Lower lobe of right lung (tissue), 2 donors: ENCODE measurements around the gene AKAP3. TPM values are rescaled to one million over a fixed set of nuclear protein-coding genes. Genes with fewer than 3 reads are reported as not detected.

Experiments
- ATAC-seq, 2 donors: fragments of 200-7000 bp; cut with Tn5 transposase; one replicate each; pipeline ENCODE4 v1.9.1; 2020 to 2022; ENCODE audit warnings: mild to moderate bottlenecking in 2 of 2, moderate library complexity in 2 of 2
- DNase-seq: peaks from one replicate; pipeline ENCODE4 v3.0.0-alpha.2; 2020
- H3K27ac ChIP-seq: fragments of 200-600 bp; one replicate; pipeline ENCODE4 v1.8.0; 2022
- H3K27me3 ChIP-seq: fragments of 200-600 bp; one replicate; pipeline ENCODE4 v1.8.0; 2022; ENCODE audit warnings: low read depth
- H3K36me3 ChIP-seq: fragments of 200-600 bp; one replicate; pipeline ENCODE4 v1.8.0; 2022; ENCODE audit warnings: mild to moderate bottlenecking
- H3K4me1 ChIP-seq: fragments of 200-600 bp; one replicate; pipeline ENCODE4 v1.8.0; 2022
- H3K4me3 ChIP-seq: fragments of 200-600 bp; one replicate; pipeline ENCODE4 v1.8.0; 2022; ENCODE audit warnings: mild to moderate bottlenecking
- H3K9me3 ChIP-seq: fragments of 200-600 bp; one replicate; pipeline ENCODE4 v1.8.0; 2022
- CTCF ChIP-seq: fragments of 200-600 bp; IDR thresholded peaks from one replicate; pipeline ENCODE4 v1.8.0; 2022; ENCODE audit warnings: antibody characterized with exemption, mild to moderate bottlenecking
- intact Hi-C: fragments of 100-400 bp; cut with DNase I; formaldehyde crosslinking; loops from one replicate; pipeline ENCODE4 v1.11.0; 2022
- total RNA-seq: library from RNA; stranded (reverse); fragmentation: NEBNext Ultra II Directional; extraction: Animal tissue kit (Norgen Biotek cat#: 25700); gene quantifications from one replicate; pipeline ENCODE4 v1.2.1, GENCODE V29; 2021
- donor health status: DM: no; HTN: yes; CAD: no; lungs with severe emphysema.

AKAP3 gene
- total RNA-seq, 1 donor from 2014 or later = 3.2 TPM

GRCh38 chr12:4603946-4604345 lies 44.9 kb downstream of the AKAP3 start:
- DNase-seq (no peak), ATAC-seq (no peak)
- H3K27ac ChIP-seq = no peak overlapping the region
- H3K36me3 ChIP-seq = peaks cover 15% of the 10 kb centered on the region
- no peak for TF ChIP-seq CTCF
- intact Hi-C loops = no loop called here
- H3K4me3 ChIP-seq = no peak overlapping the region
- H3K27me3 ChIP-seq = no peaks in the 10 kb centered on the region
- peaks cover 10% of the 10 kb centered on the region for H3K4me1 ChIP-seq
- H3K9me3 ChIP-seq = no peaks in the 10 kb centered on the region

- no peaks in the 10 kb centered on the region for H3K27me3 ChIP-seq
- peaks cover 15% of the 10 kb centered on the region for H3K36me3 ChIP-seq
- intact Hi-C loops = no loop called here
- TF ChIP-seq CTCF = no peak
- H3K4me1 ChIP-seq = peaks cover 10% of the 10 kb centered on the region
- H3K9me3 ChIP-seq = no peaks in the 10 kb centered on the region
- no peak overlapping the region for H3K27ac ChIP-seq
- ATAC-seq (no peak), DNase-seq (no peak)
- no peak overlapping the region for H3K4me3 ChIP-seq
These were observed 45.4 kb downstream of the AKAP3 start for GRCh38 chr12:4603421-4603820.

GRCh38 chr12:4595881-4596280 lies 53.0 kb downstream of the AKAP3 start:
- H3K36me3 ChIP-seq = no peaks in the 10 kb centered on the region
- no peak overlapping the region for H3K27ac ChIP-seq
- no peak for TF ChIP-seq CTCF
- no peaks in the 10 kb centered on the region for H3K9me3 ChIP-seq
- H3K4me1 ChIP-seq = no peaks in the 10 kb centered on the region
- DNase-seq (no peak), ATAC-seq (no peak)
- H3K27me3 ChIP-seq = no peaks in the 10 kb centered on the region
- intact Hi-C loops = no loop called here
- H3K4me3 ChIP-seq = no peak overlapping the region

- no peak for TF ChIP-seq CTCF
- Histone ChIP-seq H3K27me3 (no peaks in the 10 kb centered on the region), H3K36me3 (no peaks in the 10 kb centered on the region), H3K27ac (no peak overlapping the region), H3K9me3 (no peaks in the 10 kb centered on the region), H3K4me3 (no peak overlapping the region), H3K4me1 (no peaks in the 10 kb centered on the region)
- intact Hi-C loops = no loop called here
- ATAC-seq (no peak), DNase-seq (no peak)
These were observed 57.6 kb downstream of the AKAP3 start for GRCh38 chr12:4591180-4591687.

GRCh38 chr12:4589941-4590340 lies 58.9 kb downstream of the AKAP3 start:
- Histone ChIP-seq H3K9me3 (no peaks in the 10 kb centered on the region), H3K36me3 (no peaks in the 10 kb centered on the region), H3K4me1 (no peaks in the 10 kb centered on the region), H3K4me3 (no peak overlapping the region), H3K27me3 (no peaks in the 10 kb centered on the region), H3K27ac (no peak overlapping the region)
- ATAC-seq (no peak), DNase-seq (no peak)
- TF ChIP-seq CTCF = no peak
- intact Hi-C loops = no loop called here

- Histone ChIP-seq H3K27me3 (no peaks in the 10 kb centered on the region), H3K4me3 (no peak overlapping the region), H3K4me1 (no peaks in the 10 kb centered on the region), H3K27ac (no peak overlapping the region), H3K36me3 (no peaks in the 10 kb centered on the region), H3K9me3 (no peaks in the 10 kb centered on the region)
- ATAC-seq = no peak
- intact Hi-C loops = no loop called here
- DNase-seq = no peak
- TF ChIP-seq CTCF = no peak
These were observed 59.9 kb downstream of the AKAP3 start for GRCh38 chr12:4588916-4589315.
